NCI-H226 (cell line): Measurements from ENCODE around the gene CIROP.

Experiments used
- DNase-seq: peaks from one replicate; pipeline ENCODE4 v3.0.0-alpha.2; 2015

Gene CIROP

DNA sequence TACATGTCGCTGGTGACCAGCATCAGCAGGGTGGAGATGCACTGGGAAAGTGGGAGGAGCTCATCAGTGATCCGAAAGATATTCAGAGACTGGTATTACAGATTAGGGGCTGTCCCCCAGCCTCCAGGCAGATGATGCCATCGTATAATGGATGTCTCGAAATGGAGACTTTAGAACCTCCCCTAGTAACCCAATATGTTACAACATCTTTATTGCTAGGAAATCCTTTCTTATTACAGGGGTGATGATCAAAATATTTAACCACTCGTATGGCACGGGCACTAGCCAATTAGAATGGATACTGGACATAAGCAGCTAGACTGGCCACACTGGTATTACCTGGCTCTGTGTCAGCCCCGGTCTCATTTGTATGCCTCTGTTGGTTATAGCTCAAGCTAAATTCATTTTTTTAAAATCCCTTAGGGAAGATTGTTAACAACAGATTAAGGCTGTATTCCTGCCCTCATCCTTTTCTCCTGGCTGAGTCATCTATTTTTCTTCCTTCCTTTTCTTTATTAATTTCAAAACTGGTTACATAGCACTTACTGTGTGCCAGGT is 25.0 kb upstream of the CIROP start:
- no peak for DNase-seq

DNA sequence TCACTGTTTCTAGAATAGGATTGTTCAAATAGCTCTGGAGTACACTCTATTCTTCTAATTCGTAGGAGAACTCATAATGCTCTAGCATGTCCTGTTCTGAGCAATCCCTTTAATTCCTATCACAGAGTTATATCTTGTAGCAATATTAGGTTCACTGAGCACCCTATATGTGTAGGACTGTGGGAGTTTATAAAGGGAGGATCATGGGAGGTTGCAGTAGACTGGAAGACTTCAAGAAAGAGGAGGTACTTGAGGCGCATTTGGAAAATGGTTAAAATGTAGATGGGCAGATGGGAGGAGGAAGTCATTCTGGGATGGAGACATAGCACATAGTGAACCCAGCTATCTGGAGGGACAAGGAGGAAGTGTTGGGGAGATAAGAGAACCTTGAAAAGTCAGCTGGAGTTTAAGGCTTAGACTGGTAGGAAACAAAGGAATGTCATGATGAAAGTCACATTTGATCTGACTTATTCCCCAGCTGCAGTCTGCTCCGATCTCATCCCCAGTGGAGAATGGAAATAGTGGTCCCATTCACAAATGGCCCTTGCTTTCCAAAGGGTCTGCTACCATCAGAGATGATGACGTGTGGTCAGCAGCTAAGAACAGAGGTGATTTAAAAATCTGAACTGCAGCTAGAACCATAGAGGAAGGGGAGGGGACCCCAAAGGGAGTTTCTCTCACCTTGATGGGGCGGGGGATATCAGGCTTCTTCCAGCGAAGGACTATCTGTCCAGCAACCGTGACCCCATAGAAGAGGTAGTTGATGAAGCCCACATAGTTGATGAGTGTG is 24.4 kb upstream of the CIROP start:
- no peak for DNase-seq

DNA sequence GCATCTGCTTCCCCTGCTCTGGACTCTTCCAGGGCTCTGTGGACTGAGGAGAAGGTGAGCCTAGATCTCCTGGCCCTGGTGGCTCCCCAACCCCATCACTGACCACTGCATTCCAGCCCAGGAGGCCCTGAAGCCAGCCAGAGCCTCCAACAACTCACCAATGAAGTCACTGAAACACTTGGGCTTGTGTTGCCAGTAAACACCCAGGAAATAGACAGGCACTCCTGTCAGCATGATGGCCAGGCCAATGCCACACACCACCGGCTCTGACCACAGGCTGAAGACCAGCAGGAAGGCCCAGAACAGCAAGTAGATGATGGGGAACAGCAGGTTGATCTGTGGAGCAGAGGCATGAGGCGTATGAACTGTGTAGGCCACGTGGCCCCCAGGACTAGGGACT is 23.1 kb upstream of the CIROP start:
- no peak for DNase-seq

DNA sequence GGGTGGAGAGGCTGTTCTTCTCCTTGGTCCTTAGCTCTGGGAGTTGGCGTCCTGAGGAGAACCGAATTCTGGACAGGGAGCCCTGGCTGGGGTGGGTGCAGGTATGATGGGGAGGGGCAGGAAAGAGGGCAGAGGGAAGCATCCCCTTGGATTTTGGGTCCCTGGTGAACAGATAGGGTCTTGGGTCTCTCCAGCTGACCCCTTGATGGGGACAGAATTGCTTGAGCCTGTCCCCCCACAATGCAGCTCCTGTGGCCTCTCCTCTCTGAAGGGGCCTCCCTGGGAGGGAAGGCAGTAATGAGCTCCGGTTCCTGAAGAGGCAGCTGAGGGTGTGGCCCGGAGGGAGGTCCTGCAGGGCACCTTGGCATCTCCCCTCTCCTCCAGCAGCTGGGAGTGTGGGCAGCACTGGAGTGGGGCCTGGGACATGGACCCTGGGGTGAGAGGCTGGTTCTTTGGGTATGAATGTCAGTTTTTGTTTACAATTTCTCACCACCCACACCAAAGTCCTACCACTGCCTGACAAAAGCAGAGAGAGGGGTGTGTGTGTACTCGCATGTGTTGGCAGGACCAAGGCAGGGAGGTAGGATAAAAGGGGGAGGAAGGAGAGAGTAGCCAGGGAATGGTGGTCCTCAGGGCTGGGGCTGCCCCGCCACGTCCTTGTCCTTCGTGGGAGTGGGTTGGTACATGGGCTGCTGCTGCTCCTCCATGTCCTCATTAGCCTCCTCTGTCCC is 21.9 kb upstream of the CIROP start:
- no peak for DNase-seq

DNA sequence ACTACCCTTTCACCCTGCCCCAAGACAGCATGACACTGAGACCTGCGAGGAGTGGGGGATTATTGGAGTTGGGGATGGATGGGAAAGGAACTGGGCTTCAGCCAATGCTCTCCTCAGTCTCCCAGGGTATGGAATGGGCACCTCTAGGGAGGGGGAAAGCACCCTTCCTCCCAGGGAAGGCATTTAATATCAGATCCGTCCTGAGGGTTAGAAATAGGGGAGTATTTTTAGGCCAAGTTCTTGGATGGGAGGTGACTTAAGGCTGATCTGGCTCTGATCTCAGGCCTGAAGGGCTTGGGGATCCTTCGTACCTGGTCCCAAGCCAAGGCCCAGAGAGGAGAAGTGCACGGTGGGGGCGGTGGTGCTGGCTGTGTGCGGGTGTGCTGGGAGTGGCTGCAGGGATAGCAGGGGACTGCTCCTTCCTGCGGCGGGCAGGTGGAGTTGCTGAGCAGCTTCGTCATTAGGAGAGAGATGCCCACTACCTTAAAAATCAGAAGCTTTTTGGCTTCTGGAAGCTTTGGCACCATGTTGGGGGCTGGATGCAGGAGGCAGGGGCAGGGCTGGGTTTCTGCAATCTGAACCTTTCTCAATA is 21.2 kb upstream of the CIROP start:
- DNase-seq = no peak

DNA sequence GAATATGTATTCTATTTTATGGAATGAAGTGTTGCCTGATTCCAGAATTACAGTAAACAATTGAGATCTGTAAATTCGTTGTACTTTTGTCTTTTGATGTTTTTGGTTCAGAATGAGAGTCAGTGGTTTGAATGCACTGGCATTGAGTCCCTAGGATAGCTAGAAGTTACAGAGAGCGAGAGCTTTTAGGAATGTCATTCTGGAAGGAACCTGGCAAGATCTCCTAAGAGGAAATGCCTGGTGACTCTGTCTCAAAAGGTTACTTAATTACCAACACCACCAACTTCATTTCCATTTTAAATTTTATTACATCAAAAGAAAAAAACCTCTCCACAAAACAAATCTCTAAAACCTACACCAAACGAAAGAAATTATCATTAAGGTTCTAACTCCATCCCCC is 20.2 kb upstream of the CIROP start:
- DNase-seq = no peak

DNA sequence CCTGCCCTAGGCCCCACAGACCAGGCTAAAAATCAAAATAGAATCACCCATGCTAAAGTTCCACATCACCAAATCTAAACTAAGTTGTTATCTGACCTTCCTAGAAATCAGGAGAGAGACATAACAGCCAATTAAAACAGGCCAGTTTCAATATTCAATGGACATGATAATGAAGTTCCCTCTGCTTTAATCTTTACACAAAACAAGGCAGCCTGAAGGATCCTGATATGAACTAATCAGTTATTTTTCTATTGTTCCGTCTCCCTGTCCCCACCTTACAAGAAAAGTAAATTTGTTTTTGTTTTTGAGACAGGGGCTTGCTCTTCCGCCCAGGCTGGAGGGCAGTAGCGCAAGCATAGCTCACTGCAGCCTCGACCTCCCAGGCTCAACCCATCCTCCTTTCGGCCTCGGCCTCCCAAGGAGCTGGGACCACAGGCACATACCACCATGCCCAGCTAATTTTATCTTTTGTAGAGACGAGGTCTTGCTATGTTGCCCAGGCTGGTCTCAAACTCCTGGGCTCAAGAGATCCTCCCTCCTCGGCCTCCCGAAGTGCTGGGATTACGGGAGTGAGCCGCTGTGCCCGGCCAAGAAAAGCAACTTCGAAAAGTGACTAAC is 19.7 kb upstream of the CIROP start:
- no peak for DNase-seq

DNA sequence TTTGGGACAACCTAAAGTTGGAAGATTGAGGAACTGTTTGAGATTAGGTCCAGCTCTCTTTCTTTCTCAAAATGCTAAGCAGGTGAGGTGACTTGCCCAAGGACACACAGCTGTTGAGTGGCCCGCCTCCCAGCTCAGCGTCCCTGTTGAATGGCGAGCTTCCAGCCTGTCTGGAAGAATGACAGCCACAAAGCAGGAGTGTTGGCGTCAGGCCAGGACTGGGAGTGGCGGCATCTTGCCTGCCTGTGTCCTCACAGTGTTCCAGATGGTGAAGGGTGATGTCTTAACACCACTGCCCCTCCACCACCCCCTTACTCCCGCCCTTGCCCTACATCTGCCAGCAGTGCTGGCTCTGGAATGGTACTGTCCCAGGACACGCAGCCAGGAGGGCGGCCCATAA is 18.6 kb upstream of the CIROP start:
- DNase-seq = no peak

DNA sequence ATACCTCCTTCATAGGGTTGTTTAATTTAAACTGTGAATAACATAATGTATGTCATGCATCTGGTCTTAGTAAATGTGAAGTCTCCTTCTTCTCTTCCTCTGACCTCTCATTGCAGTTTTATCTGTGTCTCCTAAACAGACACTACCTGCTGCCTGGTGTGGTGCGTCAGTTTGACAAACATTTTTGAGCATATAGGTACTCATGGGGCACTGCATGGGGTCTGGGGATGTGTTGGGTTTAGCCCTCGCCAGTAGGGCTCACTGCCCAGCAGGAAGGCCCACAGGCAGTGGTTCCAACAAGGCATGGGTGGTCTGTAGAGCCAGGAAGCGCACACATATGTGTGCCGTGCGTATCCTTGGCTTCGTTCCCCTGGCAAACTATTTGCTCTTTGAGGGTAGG is 17.3 kb upstream of the CIROP start:
- DNase-seq = no peak

DNA sequence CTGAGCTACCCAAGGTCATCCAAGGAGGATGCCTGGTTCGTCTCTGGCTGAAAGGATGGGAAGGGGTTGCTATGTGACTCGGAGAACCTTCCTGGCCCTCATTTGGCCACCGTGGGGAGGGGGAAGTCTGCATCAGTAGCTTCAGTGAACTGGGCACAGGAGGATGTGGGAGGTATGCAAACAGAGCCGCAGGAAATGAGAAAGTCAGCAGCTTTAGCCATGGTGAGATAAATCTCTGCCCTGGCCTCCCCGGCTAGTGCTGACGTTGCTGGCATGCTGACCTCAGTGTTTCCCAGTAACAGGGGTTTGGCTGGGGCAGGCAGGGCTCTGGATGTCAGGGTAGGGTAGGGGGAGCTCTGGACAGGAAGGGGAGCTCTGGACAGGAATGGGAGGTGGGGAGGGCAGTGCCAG is 16.6 kb upstream of the CIROP start:
- DNase-seq = peak; percentile 98

DNA sequence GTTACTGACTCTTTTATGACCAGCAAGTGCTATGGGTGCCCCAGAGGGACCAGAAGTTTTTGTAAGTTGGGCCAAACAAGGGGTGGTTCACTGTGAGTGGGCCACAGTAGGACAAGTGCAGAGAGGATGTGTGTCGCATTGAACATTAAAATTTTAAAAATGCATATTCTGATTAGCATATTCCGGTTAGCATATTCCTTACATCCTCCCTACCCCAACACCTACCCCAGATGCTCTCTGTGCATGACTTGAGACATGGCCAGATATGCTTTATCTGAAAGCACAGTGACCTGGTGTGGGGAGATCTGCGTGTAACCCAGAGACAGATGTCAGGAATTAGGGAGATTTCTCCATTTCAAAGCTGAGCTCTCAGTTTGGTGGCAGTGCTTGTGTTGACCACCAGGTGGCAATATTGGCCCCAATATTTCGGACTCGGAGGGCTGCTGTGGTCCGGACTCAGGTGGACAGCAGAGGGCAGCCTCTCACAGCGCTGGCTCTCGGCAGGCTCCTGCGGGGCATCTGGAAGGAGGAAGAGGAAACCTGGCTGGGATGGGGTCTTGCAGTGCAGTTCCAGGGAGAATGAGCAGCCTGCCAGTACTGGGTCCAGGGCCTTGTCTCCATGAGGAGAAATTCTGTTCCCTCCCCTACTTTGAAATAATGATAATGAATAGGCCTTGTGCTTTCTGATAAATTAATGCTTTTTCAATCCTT is 15.9 kb upstream of the CIROP start:
- peak; percentile 77 for DNase-seq

DNA sequence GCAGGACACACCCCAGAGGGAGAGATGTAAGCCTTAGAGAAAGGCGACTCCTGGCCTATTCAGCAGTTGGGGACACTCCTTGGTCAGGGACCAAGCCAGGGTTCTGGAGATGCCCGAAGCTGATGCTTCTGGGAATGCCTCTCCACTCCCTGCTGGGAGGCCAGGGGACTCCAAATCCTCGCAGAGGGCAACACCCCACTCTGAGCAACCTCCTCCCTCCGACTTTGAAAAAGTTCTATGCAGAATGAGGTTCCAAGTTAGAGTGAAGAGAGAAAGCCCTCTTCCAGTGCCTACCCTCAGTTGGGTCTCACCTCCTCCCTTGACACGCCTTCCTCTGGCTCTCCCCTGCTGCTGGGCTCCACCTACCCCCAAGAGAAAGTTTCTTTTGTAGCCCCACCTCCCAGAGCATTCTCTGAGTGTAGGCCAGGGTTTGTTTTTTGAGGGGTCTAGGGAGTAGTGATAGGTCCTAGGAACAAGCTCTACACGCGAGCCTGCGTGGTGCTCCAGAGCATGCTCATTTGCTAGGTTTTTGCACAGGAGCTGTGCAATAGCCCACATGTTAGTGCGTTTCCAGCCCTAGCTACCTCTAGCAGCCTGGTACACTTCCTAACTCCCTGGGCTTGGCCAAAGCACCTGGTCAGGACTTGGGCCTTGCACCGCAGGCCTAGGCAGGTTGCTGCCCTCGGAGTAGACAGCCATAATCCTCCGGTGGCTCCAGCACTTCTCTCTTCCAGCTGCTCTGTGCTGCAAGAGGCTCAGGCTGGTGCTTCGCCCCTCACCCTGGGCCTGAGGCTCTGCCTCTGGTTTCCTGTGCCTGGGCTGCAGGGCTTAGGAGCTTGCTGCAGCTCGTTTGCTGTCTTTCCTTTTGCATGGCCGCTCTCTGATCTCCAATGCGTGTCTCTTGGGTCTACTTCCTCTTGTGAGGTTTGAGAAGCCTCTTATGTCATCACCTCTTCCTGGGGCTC is 14.9 kb upstream of the CIROP start:
- no peak for DNase-seq

DNA sequence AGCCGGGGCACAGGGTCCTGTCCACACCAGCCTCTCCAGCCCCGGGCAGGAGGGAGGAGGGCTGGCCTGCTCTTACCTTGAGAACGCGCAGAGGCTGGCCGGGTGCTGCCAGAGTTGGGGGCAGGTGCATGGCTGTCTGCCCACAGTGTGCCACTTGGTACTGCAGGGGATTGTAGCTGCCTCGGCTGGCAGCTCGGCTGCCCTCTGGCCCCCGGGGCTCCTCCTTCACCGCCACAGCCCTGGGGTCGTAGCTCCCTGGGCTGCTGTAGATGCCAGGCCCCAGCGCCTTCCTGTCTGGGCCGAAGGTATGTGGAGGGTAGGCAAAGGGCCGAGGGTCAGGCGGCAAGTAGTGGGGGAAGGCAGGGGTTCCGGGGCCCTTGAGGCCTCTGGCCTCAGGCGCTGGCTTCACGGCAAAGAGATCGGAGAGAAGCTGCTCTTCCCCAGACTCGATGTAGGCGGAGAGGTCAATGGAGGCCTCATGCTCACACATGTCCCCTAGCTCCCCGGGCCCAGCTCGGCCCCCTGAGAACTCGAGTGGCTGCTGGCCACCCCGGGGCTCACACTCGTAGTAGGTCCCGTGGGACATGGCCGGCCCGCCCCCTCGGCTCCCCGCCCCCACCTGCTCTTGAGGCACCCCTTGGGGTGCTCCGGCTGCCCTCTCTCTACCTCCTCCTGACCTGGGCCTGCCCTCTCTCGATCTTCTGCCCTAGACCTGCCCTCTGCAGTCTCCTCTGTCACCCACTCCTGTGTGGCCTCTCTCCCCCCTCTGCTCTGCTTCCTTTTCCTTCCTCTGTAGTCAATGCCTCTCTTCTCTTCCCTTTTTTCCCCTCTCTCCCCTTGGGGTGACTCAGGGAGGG is 13.9 kb upstream of the CIROP start, which contains the start of gene CEBPE:
Gene CEBPE, minus strand, starts transcription at position 750 of the 857 bp plus-strand sequence. Its CDS starts 164 bp downstream, at position 586.
- no peak for DNase-seq

DNA sequence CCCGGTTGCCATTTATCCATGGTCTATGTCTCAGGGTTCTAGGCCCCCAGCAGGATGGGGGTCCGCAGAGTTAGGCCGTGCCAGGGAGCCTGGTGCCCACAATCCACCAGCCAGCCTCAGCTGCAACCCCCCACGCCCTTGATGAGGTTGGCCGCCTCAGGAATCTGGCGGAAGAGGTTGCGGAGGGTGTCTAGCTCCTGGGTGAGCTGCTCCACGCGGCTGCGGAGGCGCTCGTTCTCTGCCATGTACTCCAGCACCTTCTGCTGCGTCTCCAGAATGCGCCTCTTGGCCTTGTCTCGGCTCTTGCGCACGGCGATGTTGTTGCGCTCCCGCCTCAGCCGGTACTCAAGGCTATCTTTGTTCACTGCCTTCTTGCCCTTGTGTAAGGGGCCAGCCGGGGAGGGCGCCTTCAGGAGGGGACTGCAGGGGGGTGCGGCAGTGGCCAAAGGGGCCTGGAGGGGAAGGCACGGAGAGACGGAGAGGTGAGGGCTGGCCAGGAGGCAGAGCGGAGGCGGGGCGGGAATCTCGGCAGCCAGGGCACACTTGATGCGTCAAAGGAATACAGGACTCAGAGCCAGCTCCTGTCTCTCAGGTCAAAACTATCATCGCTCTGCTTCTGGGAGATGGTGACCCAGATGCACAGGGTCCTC is 12.7 kb upstream of the CIROP start:
- DNase-seq = no peak

DNA sequence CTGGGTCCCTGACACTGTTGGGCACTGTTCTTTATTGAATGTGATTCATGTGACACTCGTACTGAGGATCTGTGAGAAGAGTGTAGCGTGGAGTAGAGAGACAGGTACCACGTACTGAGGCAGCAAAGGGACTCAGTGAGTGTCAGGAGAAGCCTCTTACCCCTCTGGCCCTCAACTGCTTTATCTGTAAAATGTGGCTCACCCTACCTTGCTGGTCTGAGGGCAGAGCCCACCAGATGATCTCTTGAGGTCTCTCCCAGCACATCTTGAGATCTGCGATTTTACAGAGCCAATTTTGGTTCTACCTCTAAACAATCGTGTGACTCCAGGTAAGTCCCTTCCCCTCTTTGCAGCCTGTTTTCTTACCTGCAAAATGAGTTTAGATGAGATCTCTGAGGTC is 11.1 kb upstream of the CIROP start:
- DNase-seq = no peak

DNA sequence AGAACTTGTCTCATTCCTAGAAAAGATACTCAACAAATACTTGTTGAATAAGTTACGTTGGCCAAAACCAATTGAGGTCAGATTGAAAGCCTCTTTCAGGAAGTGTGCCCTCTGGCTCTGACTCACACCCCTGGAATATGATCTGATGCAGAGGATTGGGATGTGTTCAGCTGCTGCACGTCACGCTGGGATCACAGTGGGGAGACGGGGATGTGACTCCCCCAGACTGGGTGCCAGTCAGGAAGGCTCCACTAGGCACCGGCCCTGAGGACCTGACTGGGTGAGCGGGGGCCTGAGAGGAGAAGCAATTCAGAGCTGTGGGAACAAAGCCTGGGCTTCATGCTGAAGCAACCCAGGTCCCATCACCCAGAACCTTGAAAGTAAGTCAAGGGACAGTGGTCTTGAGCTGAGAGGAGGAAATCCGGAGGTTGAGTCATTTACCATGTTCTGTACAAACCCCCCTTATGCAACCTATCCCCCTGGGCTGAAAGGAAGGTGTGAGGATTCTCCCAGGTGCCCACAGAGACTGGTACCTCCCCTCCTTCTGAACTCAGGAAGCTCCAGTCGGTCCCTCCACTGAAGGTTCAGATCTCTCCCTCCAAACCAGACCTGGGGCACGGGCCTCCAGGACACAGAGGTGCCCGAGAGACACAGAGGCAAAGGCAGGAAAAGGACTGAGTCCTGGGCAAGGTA is 10.4 kb upstream of the CIROP start:
- DNase-seq = peak; percentile 98

DNA sequence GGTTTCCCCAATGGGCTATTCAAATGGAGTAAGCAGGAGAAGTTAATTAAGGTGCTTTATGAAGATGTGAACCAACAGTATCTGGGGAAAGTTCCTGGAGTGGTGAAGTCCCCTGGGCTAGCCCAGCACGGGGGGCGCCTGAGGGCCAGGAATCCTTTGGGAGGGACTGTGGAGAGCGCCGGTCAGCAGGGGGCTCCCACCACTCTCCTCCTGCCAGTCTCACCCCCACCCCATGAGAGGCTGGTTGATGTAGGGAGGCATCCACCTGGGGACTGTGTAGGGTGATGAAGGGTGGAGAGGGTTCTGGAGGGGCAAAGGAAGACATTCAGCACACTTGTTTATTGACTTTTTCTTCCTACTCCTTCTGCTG is 9.9 kb upstream of the CIROP start:
- DNase-seq = no peak

DNA sequence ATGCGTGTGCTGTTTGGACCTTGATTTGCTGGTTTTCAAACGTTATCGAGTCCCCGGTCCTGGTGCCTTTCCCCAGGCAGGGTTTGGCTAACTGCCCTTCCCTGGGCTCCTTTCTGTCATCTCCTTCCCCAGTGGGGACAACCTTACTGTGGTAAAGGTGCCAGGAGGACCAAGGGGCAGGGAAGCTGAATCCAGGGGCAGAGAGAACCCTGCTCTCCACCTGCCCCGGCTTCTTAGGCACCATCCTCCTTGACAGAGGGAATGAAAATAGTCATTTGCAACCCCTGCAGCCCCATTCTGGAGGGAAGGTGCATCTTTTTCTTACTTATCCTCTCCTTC is 9.3 kb upstream of the CIROP start:
- DNase-seq = no peak

DNA sequence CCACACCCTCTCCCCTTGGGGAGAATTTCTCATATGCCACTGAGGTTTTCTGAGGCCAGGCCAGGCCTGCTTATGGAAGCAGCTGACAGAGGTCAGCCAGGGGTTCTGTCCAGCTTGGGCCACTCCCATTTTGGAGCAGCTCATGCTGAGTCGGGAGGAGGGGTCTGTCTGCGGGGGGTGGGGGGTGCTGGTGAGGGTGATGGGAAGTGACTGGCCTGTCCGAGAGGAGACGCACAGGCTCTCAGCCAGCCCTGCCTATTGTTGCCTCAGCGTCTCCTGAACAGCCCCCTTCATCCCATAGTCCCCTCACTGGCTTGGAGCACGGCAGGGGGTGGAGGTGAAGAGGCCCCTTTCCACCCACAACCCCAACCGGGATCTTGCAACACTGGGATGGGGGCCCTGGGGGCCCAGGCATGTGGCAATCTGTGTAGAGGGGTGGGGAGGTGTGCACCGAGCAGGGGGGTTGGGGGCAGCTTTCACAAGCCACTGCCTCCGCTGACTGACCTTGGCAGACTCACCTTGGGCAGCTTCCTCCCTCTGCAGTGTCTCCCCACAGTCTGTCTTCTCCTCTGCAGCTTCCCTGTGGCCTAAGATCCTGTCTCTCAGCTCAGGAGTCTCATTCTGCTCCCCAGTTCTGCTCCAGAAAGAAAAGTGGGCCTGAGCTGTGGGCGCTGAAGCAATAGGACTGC is 8.8 kb upstream of the CIROP start:
- no peak for DNase-seq
